Measurements from ENCODE around the gene KRTAP3-3. TPM values are rescaled to one million over a fixed set of nuclear protein-coding genes. Genes with fewer than 3 reads are reported as not detected.

The KRTAP3-3 gene
- total RNA-seq, 1 experiment from 2014 or later: not detected

DNA sequence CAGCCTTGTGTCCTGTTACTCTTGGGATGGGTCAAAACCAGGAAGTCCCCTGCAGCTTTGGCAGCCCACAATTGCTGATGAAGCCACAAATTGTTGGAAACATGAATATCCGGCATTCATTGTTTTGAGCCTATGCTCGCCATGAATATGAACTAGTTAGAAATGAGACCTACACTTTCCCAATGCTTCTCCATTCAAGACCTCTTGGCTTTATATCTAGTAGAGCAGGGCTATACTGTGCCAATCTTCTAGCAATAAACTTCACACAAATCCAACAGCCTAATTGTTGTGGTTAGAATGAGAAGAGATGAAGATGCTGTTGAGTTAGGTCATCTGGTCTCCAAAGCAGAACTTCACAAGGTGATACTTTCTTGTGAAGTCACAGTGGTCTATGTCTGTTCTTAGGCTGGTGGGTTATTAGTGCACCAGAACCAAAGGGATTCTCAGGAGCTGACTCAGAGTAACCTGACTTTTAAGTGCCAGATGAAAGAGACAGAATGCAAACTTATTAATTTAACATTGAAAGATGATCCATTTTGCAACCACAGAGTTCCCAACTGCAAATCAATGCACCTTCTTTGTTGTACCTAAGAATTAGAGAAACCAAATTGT lies 42.8 kb downstream of the KRTAP3-3 start:
- no peak for DNase-seq
- Histone ChIP-seq H3K27me3 (no peaks in the 10 kb centered on the region), H3K9me3 (no peaks in the 10 kb centered on the region), H3K4me3 (no peak overlapping the region), H3K36me3 (no peaks in the 10 kb centered on the region)

DNA sequence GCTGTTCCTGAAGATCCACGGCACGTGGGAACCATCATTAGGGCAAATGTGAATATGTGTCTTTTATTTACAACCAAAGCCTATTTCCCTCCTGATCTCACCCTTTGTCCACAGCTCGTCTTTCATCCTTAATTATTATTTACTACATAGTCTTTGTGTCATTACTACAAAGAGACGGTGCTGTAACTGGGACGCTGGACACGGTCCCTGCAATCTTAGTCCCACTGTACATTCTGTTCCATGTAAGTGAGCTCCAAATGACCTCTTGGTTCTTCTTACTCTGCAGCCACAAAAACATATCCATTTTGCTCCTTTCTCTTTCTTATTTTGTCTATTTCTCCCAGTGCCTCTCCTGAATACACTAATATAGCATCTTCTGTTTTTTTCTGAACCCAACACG lies 43.8 kb downstream of the KRTAP3-3 start:
- DNase-seq: no peak
- no peaks in the 10 kb centered on the region for H3K27me3 ChIP-seq
- H3K36me3 ChIP-seq: no peaks in the 10 kb centered on the region
- no peak overlapping the region for H3K4me3 ChIP-seq
- no peaks in the 10 kb centered on the region for H3K9me3 ChIP-seq

DNA sequence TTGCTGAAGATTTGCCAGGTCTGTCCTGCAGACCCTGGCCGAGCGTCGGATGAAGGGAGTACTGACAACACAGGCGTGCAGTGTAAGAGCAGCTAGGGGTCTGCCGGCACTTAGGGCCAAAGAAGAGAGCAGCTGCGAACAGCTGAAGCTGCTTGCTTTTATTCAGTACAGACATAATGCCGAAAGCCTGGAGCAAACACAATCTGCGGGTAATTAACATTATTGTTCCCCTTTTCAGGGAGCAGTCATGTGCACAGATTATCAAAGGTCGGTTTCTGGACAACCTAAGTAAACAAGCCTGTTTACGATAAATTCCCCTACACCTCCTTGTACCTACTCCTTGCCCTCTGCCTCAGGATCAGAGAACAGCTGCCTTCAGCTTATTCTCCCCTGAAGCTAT lies 44.5 kb downstream of the KRTAP3-3 start:
- H3K36me3 ChIP-seq: no peaks in the 10 kb centered on the region
- DNase-seq: no peak

DNA sequence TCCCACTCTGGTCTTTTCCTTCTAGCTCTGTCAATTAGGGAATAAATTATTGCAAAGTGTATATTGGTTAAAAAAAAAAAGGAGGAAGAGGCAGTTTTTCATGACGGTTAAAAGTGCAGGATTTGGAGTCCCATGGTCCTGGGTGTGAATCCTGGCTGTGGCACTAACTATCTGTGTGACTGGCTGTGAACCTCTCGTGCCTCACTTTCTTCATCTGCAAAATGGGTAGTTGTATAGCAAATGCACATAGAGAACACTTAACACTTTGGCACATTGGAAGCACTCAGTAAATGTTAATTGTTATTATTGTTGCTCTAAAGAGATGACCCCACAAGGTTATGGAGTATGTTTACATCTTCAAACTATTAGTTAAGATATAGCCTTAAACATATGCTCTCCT lies 46.0 kb downstream of the KRTAP3-3 start:
- Histone ChIP-seq H3K9me3 (no peaks in the 10 kb centered on the region; the same call in none of the 2 replicates), H3K36me3 (no peaks in the 10 kb centered on the region), H3K27me3 (no peaks in the 10 kb centered on the region), H3K4me3 (no peak overlapping the region)
- DNase-seq: no peak

More for the DNA sequence above, 44.5 kb downstream of the KRTAP3-3 start:
- Histone ChIP-seq H3K9me3 (no peaks in the 10 kb centered on the region), H3K4me3 (no peak overlapping the region), H3K27me3 (no peaks in the 10 kb centered on the region)

DNA sequence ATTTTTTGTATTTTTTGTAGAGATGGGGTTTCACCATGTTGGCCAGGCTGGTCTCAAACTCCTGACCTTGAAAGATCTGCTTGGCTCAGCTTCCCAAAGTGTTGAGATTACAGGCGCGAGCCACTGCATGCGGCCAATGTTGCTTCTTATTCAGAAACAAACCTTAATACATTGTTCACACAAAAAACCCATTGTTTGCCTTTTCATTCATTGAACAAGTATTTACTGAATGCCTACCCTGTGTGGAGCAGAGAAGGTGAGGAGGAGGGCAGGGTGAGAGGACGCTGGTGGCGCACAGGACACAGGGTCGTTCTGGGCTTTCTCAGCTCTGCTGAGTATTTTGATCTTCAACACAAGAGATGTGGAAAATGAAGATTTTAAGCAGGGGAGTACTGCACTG lies 48.5 kb downstream of the KRTAP3-3 start:
- DNase-seq: no peak
- H3K36me3 ChIP-seq: no peaks in the 10 kb centered on the region
- no peak overlapping the region for H3K4me3 ChIP-seq
- no peaks in the 10 kb centered on the region for H3K27me3 ChIP-seq
- no peaks in the 10 kb centered on the region; the same call in none of the 2 replicates for H3K9me3 ChIP-seq

DNA sequence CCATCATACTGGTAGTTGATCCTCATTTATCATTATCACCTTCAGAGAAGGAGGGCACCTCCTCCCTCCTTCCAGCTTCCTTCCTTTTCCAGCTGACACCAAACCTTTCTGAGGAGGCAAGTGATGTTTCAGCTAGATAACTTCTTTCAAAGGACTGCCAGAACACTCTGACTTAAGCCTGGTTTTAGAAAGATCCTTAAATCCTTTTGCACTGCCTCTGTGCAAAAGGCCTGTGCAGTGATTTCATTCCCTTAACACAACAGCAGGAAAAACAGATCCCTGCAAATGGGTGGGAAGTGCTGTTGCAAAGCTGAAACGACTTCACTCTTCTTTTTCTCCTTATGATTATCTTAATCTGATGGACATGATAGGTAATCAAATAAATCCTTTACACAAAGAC lies 49.4 kb downstream of the KRTAP3-3 start:
- no peaks in the 10 kb centered on the region; the same call in none of the 2 replicates for H3K9me3 ChIP-seq
- DNase-seq: no peak
- no peak overlapping the region for H3K4me3 ChIP-seq
- H3K36me3 ChIP-seq: no peaks in the 10 kb centered on the region
- H3K27me3 ChIP-seq: no peaks in the 10 kb centered on the region

Other genes starting within 250 kb of the KRTAP3-3 start
- gene KRT25, start 238.8 kb downstream of the KRTAP3-3 start, total RNA-seq (2014; rRNA removed; shearing (Covaris generic); ENCODE audit: low replicate concordance): not detected in 2 replicates
- gene KRT26, start 222.0 kb downstream of the KRTAP3-3 start, total RNA-seq (2014; rRNA removed; shearing (Covaris generic); ENCODE audit: low replicate concordance): not detected in 2 replicates
- not detected in 2 replicates for gene KRT27, start 211.6 kb downstream of the KRTAP3-3 start, total RNA-seq (2014; rRNA removed; shearing (Covaris generic); ENCODE audit: low replicate concordance)
- gene KRT28, start 194.2 kb downstream of the KRTAP3-3 start, total RNA-seq (2014; rRNA removed; shearing (Covaris generic); ENCODE audit: low replicate concordance): not detected in 2 replicates
- 48.4 and 70.6 TPM in 2 replicates for gene KRT10, start 171.6 kb downstream of the KRTAP3-3 start, total RNA-seq (2014; rRNA removed; shearing (Covaris generic); ENCODE audit: low replicate concordance)
- not detected in 2 replicates for gene KRT12, start 126.9 kb downstream of the KRTAP3-3 start, total RNA-seq (2014; rRNA removed; shearing (Covaris generic); ENCODE audit: low replicate concordance)
- not detected in 2 replicates for gene KRT20, start 108.9 kb downstream of the KRTAP3-3 start, total RNA-seq (2014; rRNA removed; shearing (Covaris generic); ENCODE audit: low replicate concordance)
- 0.07 TPM in 1 of 2 replicates, not detected in the other for gene KRT23, start 56.5 kb downstream of the KRTAP3-3 start, total RNA-seq (2014; rRNA removed; shearing (Covaris generic); ENCODE audit: low replicate concordance)
- not detected in 2 replicates for gene KRT39, start 27.2 kb downstream of the KRTAP3-3 start, total RNA-seq (2014; rRNA removed; shearing (Covaris generic); ENCODE audit: low replicate concordance)
- gene KRT40, start 9.8 kb downstream of the KRTAP3-3 start, total RNA-seq (2014; rRNA removed; shearing (Covaris generic); ENCODE audit: low replicate concordance): not detected in 2 replicates
- not detected in 2 replicates for gene KRTAP3-2, start 5.7 kb upstream of the KRTAP3-3 start, total RNA-seq (2014; rRNA removed; shearing (Covaris generic); ENCODE audit: low replicate concordance)
- not detected in 2 replicates for gene KRTAP3-1, start 15.0 kb upstream of the KRTAP3-3 start, total RNA-seq (2014; rRNA removed; shearing (Covaris generic); ENCODE audit: low replicate concordance)
- 1.2 and 3.2 TPM in 2 replicates for gene KRTAP1-5, start 33.0 kb upstream of the KRTAP3-3 start, total RNA-seq (2014; rRNA removed; shearing (Covaris generic); ENCODE audit: low replicate concordance)
- gene KRTAP1-4, start 36.0 kb upstream of the KRTAP3-3 start, total RNA-seq (2014; rRNA removed; shearing (Covaris generic); ENCODE audit: low replicate concordance): not detected in 2 replicates
- not detected in 2 replicates for gene KRTAP1-3, start 40.7 kb upstream of the KRTAP3-3 start, total RNA-seq (2014; rRNA removed; shearing (Covaris generic); ENCODE audit: low replicate concordance)
- 0.33 TPM in 1 of 2 replicates, not detected in the other for gene KRTAP1-1, start 47.3 kb upstream of the KRTAP3-3 start, total RNA-seq (2014; rRNA removed; shearing (Covaris generic); ENCODE audit: low replicate concordance)
- gene KRTAP2-1, start 53.2 kb upstream of the KRTAP3-3 start, total RNA-seq (2014; rRNA removed; shearing (Covaris generic); ENCODE audit: low replicate concordance): not detected in 2 replicates
- not detected in 2 replicates for gene KRTAP2-2, start 61.1 kb upstream of the KRTAP3-3 start, total RNA-seq (2014; rRNA removed; shearing (Covaris generic); ENCODE audit: low replicate concordance)
- 0.33 TPM in 1 of 2 replicates, not detected in the other for gene KRTAP2-3, start 66.0 kb upstream of the KRTAP3-3 start, total RNA-seq (2014; rRNA removed; shearing (Covaris generic); ENCODE audit: low replicate concordance)
- gene KRTAP2-4, start 71.7 kb upstream of the KRTAP3-3 start, total RNA-seq (2014; rRNA removed; shearing (Covaris generic); ENCODE audit: low replicate concordance): not detected in 2 replicates
- not detected in 2 replicates for gene KRTAP4-7, start 90.0 kb upstream of the KRTAP3-3 start, total RNA-seq (2014; rRNA removed; shearing (Covaris generic); ENCODE audit: low replicate concordance)
- gene KRTAP4-8, start 104.0 kb upstream of the KRTAP3-3 start, total RNA-seq (2014; rRNA removed; shearing (Covaris generic); ENCODE audit: low replicate concordance): not detected in 2 replicates
- not detected in 2 replicates for gene KRTAP4-16, start 108.0 kb upstream of the KRTAP3-3 start, total RNA-seq (2014; rRNA removed; shearing (Covaris generic); ENCODE audit: low replicate concordance)
- not detected in 2 replicates for gene KRTAP4-9, start 111.2 kb upstream of the KRTAP3-3 start, total RNA-seq (2014; rRNA removed; shearing (Covaris generic); ENCODE audit: low replicate concordance)
- not detected in 2 replicates for gene KRTAP4-11, start 124.2 kb upstream of the KRTAP3-3 start, total RNA-seq (2014; rRNA removed; shearing (Covaris generic); ENCODE audit: low replicate concordance)
- gene KRTAP4-12, start 130.0 kb upstream of the KRTAP3-3 start, total RNA-seq (2014; rRNA removed; shearing (Covaris generic); ENCODE audit: low replicate concordance): not detected in 2 replicates
- not detected in 2 replicates for gene KRTAP4-6, start 146.4 kb upstream of the KRTAP3-3 start, total RNA-seq (2014; rRNA removed; shearing (Covaris generic); ENCODE audit: low replicate concordance)
- not detected in 2 replicates for gene KRTAP4-5, start 155.7 kb upstream of the KRTAP3-3 start, total RNA-seq (2014; rRNA removed; shearing (Covaris generic); ENCODE audit: low replicate concordance)
- gene KRTAP4-4, start 166.6 kb upstream of the KRTAP3-3 start, total RNA-seq (2014; rRNA removed; shearing (Covaris generic); ENCODE audit: low replicate concordance): not detected in 2 replicates
- gene KRTAP4-3, start 174.1 kb upstream of the KRTAP3-3 start, total RNA-seq (2014; rRNA removed; shearing (Covaris generic); ENCODE audit: low replicate concordance): not detected in 2 replicates
- gene KRTAP4-2, start 184.1 kb upstream of the KRTAP3-3 start, total RNA-seq (2014; rRNA removed; shearing (Covaris generic); ENCODE audit: low replicate concordance): not detected in 2 replicates
- gene KRTAP4-1, start 190.7 kb upstream of the KRTAP3-3 start, total RNA-seq (2014; rRNA removed; shearing (Covaris generic); ENCODE audit: low replicate concordance): not detected in 2 replicates
- not detected in 2 replicates for gene KRTAP9-1, start 195.7 kb upstream of the KRTAP3-3 start, total RNA-seq (2014; rRNA removed; shearing (Covaris generic); ENCODE audit: low replicate concordance)
- gene KRTAP9-2, start 232.5 kb upstream of the KRTAP3-3 start, total RNA-seq (2014; rRNA removed; shearing (Covaris generic); ENCODE audit: low replicate concordance): not detected in 2 replicates
- gene KRTAP9-3, start 238.3 kb upstream of the KRTAP3-3 start, total RNA-seq (2014; rRNA removed; shearing (Covaris generic); ENCODE audit: low replicate concordance): not detected in 2 replicates
- gene KRTAP9-8, start 243.8 kb upstream of the KRTAP3-3 start, total RNA-seq (2014; rRNA removed; shearing (Covaris generic); ENCODE audit: low replicate concordance): not detected in 2 replicates

Data from MG63 (cell line).